Left lung (tissue), 10 donors: ENCODE data around the gene SPARCL1. TPM values are rescaled to one million over a fixed set of nuclear protein-coding genes. Genes with fewer than 3 reads are reported as not detected.

Source experiments
- ATAC-seq: fragments of 200-7000 bp; cut with Tn5 transposase; one replicate; pipeline ENCODE4 v1.9.1; 2020; ENCODE audit warnings: moderate library complexity
- DNase-seq, 4 donors: peaks; one replicate each; pipeline ENCODE4 v3.0.0-alpha.2; 2013 to 2020
- H3K27ac ChIP-seq, 2 donors: fragments of 200-600 bp; sonication (generic) in 1 of 2; one replicate each; pipeline versions ENCODE4 v1.5.0 to v1.8.0; 2020 to 2021
- H3K27me3 ChIP-seq, 2 donors: fragments of 200-600 bp; sonication (generic) in 1 of 2; one replicate each; pipeline versions ENCODE4 v1.5.0 to v1.8.0; 2020 to 2021
- H3K36me3 ChIP-seq, 2 donors: fragments of 200-600 bp; sonication (generic) in 1 of 2; one replicate each; pipeline versions ENCODE4 v1.5.0 to v1.8.0; 2020 to 2021
- H3K4me1 ChIP-seq, 2 donors: fragments of 200-600 bp; one replicate each; pipeline ENCODE4 v1.8.0; 2021
- H3K4me3 ChIP-seq, 2 donors: fragments of 200-600 bp; sonication (generic) in 1 of 2; one replicate each; pipeline versions ENCODE4 v1.5.0 to v1.8.0; 2020 to 2021; ENCODE audit warnings: mild to moderate bottlenecking in 1 of 2
- H3K9me3 ChIP-seq, 2 donors: fragments of 200-600 bp; sonication (generic) in 1 of 2; one replicate each; pipeline versions ENCODE4 v1.5.0 to v1.8.0; 2020 to 2021
- intact Hi-C, 2 donors: fragments of 100-400 bp; cut with DNase I; formaldehyde crosslinking; loops; one replicate each; pipeline versions ENCODE4 v1.11.2 to v1.14.2; 2022
- polyA plus RNA-seq, 6 donors: library from polyadenylated mRNA; unstranded; fragments of 120-200 nt; gene quantifications; one replicate each; pipeline ENCODE4 v1.2.1, GENCODE V29; 2013; ENCODE audit not compliant: insufficient read length in 6 of 6
- total RNA-seq, 2 donors: library from RNA; stranded (reverse); fragmentation: NEBNext Ultra II Directional; extraction: Animal tissue kit (Norgen Biotek cat#: 25700); gene quantifications; one replicate each; pipeline ENCODE4 v1.2.1, GENCODE V29; 2021
- TF ChIP-seq, protein P1 (sequence below), 2 donors: fragments of 200-600 bp; sonication (generic) in 1 of 2; IDR thresholded peaks; one replicate each; pipeline versions ENCODE4 v1.5.0 to v1.8.0; 2021; ENCODE audit warnings: antibody characterized with exemption in 2 of 2
- donor health status: DM: no; HTN: yes; CAD: no.
- donor health status: DM: no; HTN: no; CAD: no.

Gene SPARCL1
- total and polyA plus RNA-seq, 8 donors = 241 to 475 (median 401) TPM

DNA sequence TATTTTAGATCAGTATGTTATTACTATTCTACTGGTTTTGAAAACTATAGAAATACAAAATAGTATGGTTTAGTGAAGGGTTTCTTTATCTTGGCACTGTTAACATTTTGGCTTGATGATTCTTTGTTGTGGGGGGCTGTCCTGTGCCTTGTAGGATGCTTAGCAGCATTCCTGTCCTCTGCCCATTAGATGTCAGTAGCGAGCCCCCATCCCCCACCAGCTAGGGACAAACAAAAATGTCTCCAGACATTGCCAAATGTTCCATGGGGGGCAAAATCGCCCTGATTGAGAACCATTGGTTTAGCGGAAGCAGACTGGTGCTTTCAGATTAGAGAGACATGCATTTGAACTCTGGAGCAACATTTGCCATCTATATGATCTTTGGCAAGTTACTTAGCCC is 23.3 kb downstream of the SPARCL1 start:
- no peak for ATAC-seq
- H3K9me3 ChIP-seq = no peaks in the 10 kb centered on the region
- no peak for DNase-seq
- no peak overlapping the region for H3K4me3 ChIP-seq
- peaks cover 0 to 4% of the 10 kb centered on the region in 2 donors for H3K36me3 ChIP-seq
- TF ChIP-seq, protein P1, sequence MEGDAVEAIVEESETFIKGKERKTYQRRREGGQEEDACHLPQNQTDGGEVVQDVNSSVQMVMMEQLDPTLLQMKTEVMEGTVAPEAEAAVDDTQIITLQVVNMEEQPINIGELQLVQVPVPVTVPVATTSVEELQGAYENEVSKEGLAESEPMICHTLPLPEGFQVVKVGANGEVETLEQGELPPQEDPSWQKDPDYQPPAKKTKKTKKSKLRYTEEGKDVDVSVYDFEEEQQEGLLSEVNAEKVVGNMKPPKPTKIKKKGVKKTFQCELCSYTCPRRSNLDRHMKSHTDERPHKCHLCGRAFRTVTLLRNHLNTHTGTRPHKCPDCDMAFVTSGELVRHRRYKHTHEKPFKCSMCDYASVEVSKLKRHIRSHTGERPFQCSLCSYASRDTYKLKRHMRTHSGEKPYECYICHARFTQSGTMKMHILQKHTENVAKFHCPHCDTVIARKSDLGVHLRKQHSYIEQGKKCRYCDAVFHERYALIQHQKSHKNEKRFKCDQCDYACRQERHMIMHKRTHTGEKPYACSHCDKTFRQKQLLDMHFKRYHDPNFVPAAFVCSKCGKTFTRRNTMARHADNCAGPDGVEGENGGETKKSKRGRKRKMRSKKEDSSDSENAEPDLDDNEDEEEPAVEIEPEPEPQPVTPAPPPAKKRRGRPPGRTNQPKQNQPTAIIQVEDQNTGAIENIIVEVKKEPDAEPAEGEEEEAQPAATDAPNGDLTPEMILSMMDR (IDR thresholded peaks at IDR 0.05) = no peak
- H3K4me1 ChIP-seq = peaks cover 10 to 12% of the 10 kb centered on the region in 2 donors
- no peaks in the 10 kb centered on the region for H3K27me3 ChIP-seq
- intact Hi-C loops = no loop called here
- no peak overlapping the region for H3K27ac ChIP-seq

DNA sequence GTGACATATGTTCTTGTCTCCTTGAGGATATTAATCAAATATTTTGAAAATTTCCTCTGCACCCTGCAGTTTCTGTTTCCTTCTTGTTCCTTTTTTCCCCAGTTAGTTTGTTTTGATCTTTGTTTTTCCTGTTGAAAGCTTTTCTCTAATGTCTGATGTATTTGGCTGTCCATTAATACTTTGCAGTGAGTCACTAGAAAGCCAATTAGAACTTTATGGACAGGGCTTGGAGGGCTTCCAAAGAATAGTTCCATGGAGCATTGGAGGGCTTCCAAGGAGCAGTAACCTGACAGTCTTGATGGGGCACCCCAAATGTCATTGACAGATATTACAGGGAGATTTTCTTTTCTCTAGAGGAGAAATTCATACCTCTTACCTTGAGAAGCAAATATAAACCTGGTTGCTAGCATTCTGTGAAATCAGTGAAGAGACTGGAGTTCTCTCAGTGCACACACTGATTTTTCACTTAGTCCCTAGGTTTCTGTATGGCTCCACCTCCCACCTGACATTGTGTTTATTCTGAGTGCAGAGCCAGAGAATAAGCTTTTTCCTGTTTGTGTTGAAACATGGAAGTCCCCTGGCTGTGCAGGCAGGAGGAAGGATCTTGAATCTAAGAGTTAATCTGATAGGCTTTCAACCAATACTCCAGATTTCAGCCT is 26.5 kb downstream of the SPARCL1 start:
- ATAC-seq (peak; percentile 18), DNase-seq (no peak)
- H3K4me1 ChIP-seq = peaks cover 12 to 18% of the 10 kb centered on the region in 2 donors
- TF ChIP-seq, protein P1 (IDR thresholded peaks at IDR 0.05) = no peak
- H3K4me3 ChIP-seq = no peak overlapping the region
- H3K9me3 ChIP-seq = no peaks in the 10 kb centered on the region
- H3K27ac ChIP-seq = peak overlapping the region in 1 of 2 donors; percentile 1
- no peaks in the 10 kb centered on the region for H3K27me3 ChIP-seq
- H3K36me3 ChIP-seq = no peaks in the 10 kb centered on the region
- intact Hi-C loops = no loop called here

DNA sequence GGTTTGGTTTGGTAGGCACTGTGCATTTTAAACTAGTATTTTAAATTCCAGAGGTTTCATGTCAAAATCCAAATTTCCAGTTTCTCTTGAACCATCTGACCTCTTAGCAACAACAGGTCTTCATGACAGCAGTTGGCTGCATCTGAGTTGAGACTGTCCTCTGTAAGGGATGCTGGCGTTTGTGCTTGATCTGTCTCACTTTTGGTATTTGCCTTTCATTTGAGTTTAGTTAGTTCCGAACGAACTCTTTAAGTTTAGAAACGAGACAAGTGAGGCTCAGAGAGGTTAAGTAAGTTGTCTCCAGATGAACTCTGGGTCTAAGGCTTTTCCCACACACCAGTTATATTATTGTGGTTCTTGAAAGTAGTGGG is 29.1 kb downstream of the SPARCL1 start:
- DNase-seq (no peak), ATAC-seq (no peak)
- Histone ChIP-seq H3K27ac (peak overlapping the region in 1 of 2 donors; percentile 71), H3K4me3 (no peak overlapping the region), H3K4me1 (peaks cover 3 to 18% of the 10 kb centered on the region in 2 donors), H3K9me3 (no peaks in the 10 kb centered on the region), H3K27me3 (no peaks in the 10 kb centered on the region), H3K36me3 (peaks cover 0 to 4% of the 10 kb centered on the region in 2 donors)
- intact Hi-C loops = no loop called here
- TF ChIP-seq, protein P1 (IDR thresholded peaks at IDR 0.05) = no peak

DNA sequence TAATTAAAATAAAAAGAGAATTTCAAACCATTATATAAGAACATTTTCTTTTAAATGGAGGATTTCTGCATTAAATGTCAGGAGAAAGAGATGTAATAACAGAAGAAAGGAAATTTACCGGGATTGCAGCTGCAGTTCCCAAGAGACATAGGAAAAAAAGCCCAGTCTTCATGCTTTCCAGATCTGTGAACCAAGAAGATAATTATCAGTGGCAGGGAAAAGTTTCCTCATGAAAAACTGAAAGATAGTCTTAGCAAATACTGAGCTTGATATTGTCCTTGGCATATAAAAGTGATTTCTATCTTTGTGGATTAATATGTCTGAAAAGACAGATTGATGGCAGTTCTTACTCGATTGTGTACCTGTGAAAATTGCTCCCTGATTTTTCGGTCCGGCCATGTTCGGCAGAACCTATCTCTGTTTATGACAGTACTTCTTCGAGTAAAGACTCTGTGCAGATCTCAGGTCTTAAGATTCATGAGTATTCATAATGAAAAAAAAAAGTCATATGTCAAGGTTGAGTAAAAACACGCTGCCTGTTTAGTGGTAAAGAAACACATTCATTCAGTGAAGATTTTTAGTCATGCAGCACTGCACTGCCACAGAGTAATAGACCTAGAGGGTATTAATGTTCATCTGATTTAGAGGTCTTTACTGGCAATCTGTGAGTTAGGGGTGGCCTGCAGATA is 29.6 kb downstream of the SPARCL1 start:
- intact Hi-C loops = no loop called here
- Histone ChIP-seq H3K27ac (peak overlapping the region; percentile 6 to 71), H3K4me1 (peaks cover 3 to 18% of the 10 kb centered on the region in 2 donors), H3K36me3 (peaks cover 0 to 7% of the 10 kb centered on the region in 2 donors), H3K9me3 (no peaks in the 10 kb centered on the region), H3K27me3 (no peaks in the 10 kb centered on the region), H3K4me3 (no peak overlapping the region)
- ATAC-seq (no peak), DNase-seq (no peak)
- TF ChIP-seq, protein P1 (IDR thresholded peaks at IDR 0.05) = no peak

DNA sequence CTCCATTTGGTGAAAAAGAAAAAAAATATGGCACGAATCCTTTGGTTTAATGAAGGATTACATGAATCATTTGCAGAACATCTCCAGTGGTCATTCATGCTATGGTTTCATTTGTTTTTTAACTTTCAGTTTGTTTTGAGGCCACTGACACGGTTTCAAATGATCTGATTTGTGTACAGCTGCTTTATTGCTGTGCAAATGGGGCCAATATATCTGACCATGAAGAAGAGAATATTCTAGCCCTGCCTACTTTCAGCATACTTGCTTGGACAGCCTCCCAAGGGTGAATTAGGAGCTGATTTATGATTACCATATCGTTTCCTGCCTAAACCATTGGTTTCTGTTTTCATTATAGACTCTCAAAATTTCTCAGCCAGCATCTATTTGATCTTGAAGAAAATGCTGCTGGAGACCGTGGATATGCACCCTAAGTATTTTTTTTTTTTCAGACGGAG is 30.7 kb downstream of the SPARCL1 start:
- H3K36me3 ChIP-seq = peaks cover 0 to 18% of the 10 kb centered on the region in 2 donors
- TF ChIP-seq, protein P1 (IDR thresholded peaks at IDR 0.05) = no peak
- intact Hi-C loops = no loop called here
- peak overlapping the region; percentile 57 to 71 for H3K27ac ChIP-seq
- H3K4me1 ChIP-seq = peaks cover 3 to 18% of the 10 kb centered on the region in 2 donors
- no peak overlapping the region for H3K4me3 ChIP-seq
- ATAC-seq = peak; percentile 57
- no peaks in the 10 kb centered on the region for H3K9me3 ChIP-seq
- no peaks in the 10 kb centered on the region for H3K27me3 ChIP-seq
- peak in 2 of 4 donors; percentile 33 to 64 for DNase-seq
